Epithelial cell of esophagus (primary cell): ENCODE results near the gene CCDC13.

Experiments used
- DNase-seq: peaks from one replicate; pipeline ENCODE4 v3.0.0; 2010; ENCODE audit warnings: low read depth
- H3K4me3 ChIP-seq: 2 replicates; pipeline ENCODE4 v1.5.1; 2011; ENCODE audit warnings: mild to moderate bottlenecking, low read length, control low read depth
- TF ChIP-seq, protein P1 (sequence below): IDR thresholded peaks from 2 replicates; pipeline ENCODE4 v1.5.1; 2011; ENCODE audit warnings: low read depth, mild to moderate bottlenecking, low read length, control low read depth, inconsistent platforms; ENCODE audit not compliant: insufficient read depth; ENCODE audit errors: missing control alignments

The CCDC13 gene

GRCh38 chr3:42728056-42728455 is 45.0 kb downstream of the CCDC13 start:
- TF ChIP-seq, protein P1, sequence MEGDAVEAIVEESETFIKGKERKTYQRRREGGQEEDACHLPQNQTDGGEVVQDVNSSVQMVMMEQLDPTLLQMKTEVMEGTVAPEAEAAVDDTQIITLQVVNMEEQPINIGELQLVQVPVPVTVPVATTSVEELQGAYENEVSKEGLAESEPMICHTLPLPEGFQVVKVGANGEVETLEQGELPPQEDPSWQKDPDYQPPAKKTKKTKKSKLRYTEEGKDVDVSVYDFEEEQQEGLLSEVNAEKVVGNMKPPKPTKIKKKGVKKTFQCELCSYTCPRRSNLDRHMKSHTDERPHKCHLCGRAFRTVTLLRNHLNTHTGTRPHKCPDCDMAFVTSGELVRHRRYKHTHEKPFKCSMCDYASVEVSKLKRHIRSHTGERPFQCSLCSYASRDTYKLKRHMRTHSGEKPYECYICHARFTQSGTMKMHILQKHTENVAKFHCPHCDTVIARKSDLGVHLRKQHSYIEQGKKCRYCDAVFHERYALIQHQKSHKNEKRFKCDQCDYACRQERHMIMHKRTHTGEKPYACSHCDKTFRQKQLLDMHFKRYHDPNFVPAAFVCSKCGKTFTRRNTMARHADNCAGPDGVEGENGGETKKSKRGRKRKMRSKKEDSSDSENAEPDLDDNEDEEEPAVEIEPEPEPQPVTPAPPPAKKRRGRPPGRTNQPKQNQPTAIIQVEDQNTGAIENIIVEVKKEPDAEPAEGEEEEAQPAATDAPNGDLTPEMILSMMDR, result no peak
- no peak for DNase-seq
- H3K4me3 ChIP-seq, result no peak overlapping the region

DNA sequence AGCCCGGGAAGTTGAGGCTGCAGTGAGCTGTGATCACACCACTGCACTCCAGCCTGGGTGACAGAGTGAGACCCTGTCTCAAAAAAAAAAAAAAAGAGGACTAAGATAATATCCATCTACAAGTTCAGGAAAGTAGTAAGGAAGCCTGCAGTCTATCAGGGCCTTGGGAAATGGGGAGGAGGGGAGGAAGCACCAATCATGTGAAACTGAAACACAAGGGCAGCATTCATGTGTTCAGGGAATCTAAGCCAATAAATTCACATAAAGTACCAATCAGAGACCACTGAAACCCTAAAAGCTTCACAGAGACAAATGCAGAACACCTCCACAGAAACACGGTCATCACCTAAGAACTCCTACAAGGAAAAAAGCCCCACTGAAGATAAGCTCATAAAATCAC is 47.6 kb downstream of the CCDC13 start:
- H3K4me3 ChIP-seq, result no peak overlapping the region
- TF ChIP-seq, protein P1, result no peak
- no peak for DNase-seq

GRCh38 chr3:42723219-42723618 is 49.8 kb downstream of the CCDC13 start:
- DNase-seq, result peak; percentile 46
- TF ChIP-seq, protein P1, result no peak
- no peak overlapping the region for H3K4me3 ChIP-seq
